SH-SY5Y (cell line): ENCODE data around the gene MBP.

ENCODE experiments used
- GATA2 ChIP-seq: IDR thresholded peaks from 2 replicates; pipeline ENCODE4 v1.6.1; 2011; ENCODE audit warnings: mild to moderate bottlenecking, low read depth, low read length
- GATA3 ChIP-seq: IDR thresholded peaks from 2 replicates; pipeline ENCODE4 v1.6.1; 2011; ENCODE audit warnings: low read depth, mild to moderate bottlenecking, low read length, moderate library complexity

DNA sequence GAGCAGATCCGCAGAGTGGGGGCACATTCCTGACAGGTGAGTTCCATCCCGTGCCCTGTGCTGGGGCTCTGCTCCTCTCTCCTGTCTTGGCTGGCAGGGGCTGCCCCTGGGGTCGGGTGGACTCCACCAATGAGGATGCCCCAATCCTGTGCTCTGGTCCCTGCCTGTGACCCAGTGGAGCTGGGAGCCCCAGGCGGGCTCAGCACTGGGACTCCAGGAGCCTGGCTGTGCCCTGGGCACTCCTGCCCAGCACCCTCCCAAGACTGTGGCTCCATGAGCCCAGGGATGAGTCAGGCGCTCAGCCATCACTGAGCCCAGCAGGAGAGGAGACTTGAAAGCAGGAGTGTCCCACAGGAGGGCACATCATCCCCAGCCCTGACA, 53.9 kb downstream of the MBP start:
- TF ChIP-seq GATA2 (no peak), GATA3 (no peak)
